GM12878 (cell line): ENCODE measurements around the gene ALKBH8. TPM values are rescaled to one million over a fixed set of nuclear protein-coding genes. Genes with fewer than 3 reads are reported as not detected.

Experiments used
- ATF7 ChIP-seq: fragments of 450-650 bp; IDR thresholded peaks from 2 replicates; pipeline ENCODE4 v1.6.1; 2016; ENCODE audit warnings: low read depth, mild to moderate bottlenecking
- BCL11A ChIP-seq: IDR thresholded peaks from 2 replicates; pipeline ENCODE4 v1.6.1; 2011; ENCODE audit warnings: low read depth, low read length
- BMI1 ChIP-seq: fragments of 450-650 bp; IDR thresholded peaks from 2 replicates; pipeline ENCODE4 v1.6.1; 2016; ENCODE audit warnings: mild to moderate bottlenecking, moderate library complexity, borderline replicate concordance
- HCFC1 ChIP-seq: fragments of 150-350 bp; IDR thresholded peaks from 2 replicates; pipeline ENCODE4 v1.6.1; 2014; ENCODE audit warnings: low read length
- HDAC2 ChIP-seq: fragments of 200-600 bp; sonication (generic); IDR thresholded peaks from 2 replicates; pipeline ENCODE4 v1.6.1; 2017
- KDM1A ChIP-seq: fragments of 200-600 bp; sonication (generic); IDR thresholded peaks from 2 replicates; pipeline ENCODE4 v1.6.1; 2016; ENCODE audit warnings: borderline replicate concordance
- POU2F2 ChIP-seq: IDR thresholded peaks from 3 replicates; pipeline ENCODE4 v1.6.1; 2011; ENCODE audit warnings: low read depth, mild to moderate bottlenecking, low read length, borderline replicate concordance
- RB1 ChIP-seq: fragments of 450-650 bp; formaldehyde crosslinking; IDR thresholded peaks from 2 replicates; pipeline ENCODE4 v1.6.1; 2017; ENCODE audit warnings: mild to moderate bottlenecking, borderline replicate concordance
- SIX5 ChIP-seq: IDR thresholded peaks from 2 replicates; pipeline ENCODE4 v1.6.1; 2011; ENCODE audit warnings: mild to moderate bottlenecking, low read depth, low read length, moderate library complexity; ENCODE audit not compliant: severe bottlenecking
- SMAD5 ChIP-seq: IDR thresholded peaks from 2 replicates; pipeline ENCODE4 v1.6.1; 2016; ENCODE audit warnings: antibody characterized with exemption, low read depth
- SREBF1 ChIP-seq: IDR thresholded peaks from 2 replicates; pipeline ENCODE4 v1.6.1; 2012; ENCODE audit warnings: mild to moderate bottlenecking, low read length
- TARDBP ChIP-seq: IDR thresholded peaks from 2 replicates; pipeline ENCODE4 v1.6.1; 2016; ENCODE audit warnings: borderline replicate concordance
- TCF3 ChIP-seq: IDR thresholded peaks from 2 replicates; pipeline ENCODE4 v1.6.1; 2012; ENCODE audit warnings: low read depth, mild to moderate bottlenecking, low read length, borderline replicate concordance; ENCODE audit not compliant: insufficient read depth
- polyA plus RNA-seq, 11 experiments: library from polyadenylated mRNA; depleted of rRNA in 4 of 11; unstranded in 6 of 11; stranded (reverse) in 5 of 11; fragments of >200 nt; fragmentation: Nextera tagmentation in 4 of 11; fragmentation: Illumina TruSeq in 1 of 11; extraction: Ambion mirVana in 4 of 11; extraction: Trizol in 1 of 11; gene quantifications; 1 replicate in 1 of 11; 2 replicates in 10 of 11; pipeline versions ENCODE4 v1.2.1 to v1.2.3, GENCODE V29; 2011 to 2016; ENCODE audit warnings: inconsistent platforms in 2 of 11, missing spikeins in 2 of 11, low read depth in 1 of 11
- total RNA-seq, 4 experiments: library from RNA; depleted of rRNA in 3 of 4; stranded (reverse); fragments of >200 nt in 3 of 4; fragmentation: Illumina TruSeq in 1 of 4; extraction: Trizol in 1 of 4; gene quantifications; 2 replicates each; pipeline versions ENCODE4 v1.2.1 to v1.2.3, GENCODE V29; 2013 to 2021
- TF ChIP-seq, protein P1 (sequence below): fragments of 450-650 bp; IDR thresholded peaks from 2 replicates; pipeline ENCODE4 v1.6.1; 2016; ENCODE audit warnings: mild to moderate bottlenecking, moderate library complexity, borderline replicate concordance
- TF ChIP-seq, protein P2 (sequence below): fragments of 450-650 bp; IDR thresholded peaks from 2 replicates; pipeline ENCODE4 v1.6.1; 2016; ENCODE audit warnings: mild to moderate bottlenecking
- TF ChIP-seq, protein P3 (sequence below): IDR thresholded peaks from 2 replicates; pipeline ENCODE4 v1.6.1; 2012; ENCODE audit warnings: improper control_type of control experiment, low read depth, low read length; ENCODE audit not compliant: insufficient replicate concordance
- TF ChIP-seq, protein P4 (sequence below): IDR thresholded peaks from 2 replicates; pipeline ENCODE4 v1.6.1; 2012; ENCODE audit warnings: low read depth, low read length, improper control_type of control experiment

Gene ALKBH8
- total and polyA plus RNA-seq, 10 of the 15 experiments (the other 5 are each of a cell fraction or from before 2014, with no cell fraction given), result 4.6 to 13.1 (median 9.5) TPM

DNA sequence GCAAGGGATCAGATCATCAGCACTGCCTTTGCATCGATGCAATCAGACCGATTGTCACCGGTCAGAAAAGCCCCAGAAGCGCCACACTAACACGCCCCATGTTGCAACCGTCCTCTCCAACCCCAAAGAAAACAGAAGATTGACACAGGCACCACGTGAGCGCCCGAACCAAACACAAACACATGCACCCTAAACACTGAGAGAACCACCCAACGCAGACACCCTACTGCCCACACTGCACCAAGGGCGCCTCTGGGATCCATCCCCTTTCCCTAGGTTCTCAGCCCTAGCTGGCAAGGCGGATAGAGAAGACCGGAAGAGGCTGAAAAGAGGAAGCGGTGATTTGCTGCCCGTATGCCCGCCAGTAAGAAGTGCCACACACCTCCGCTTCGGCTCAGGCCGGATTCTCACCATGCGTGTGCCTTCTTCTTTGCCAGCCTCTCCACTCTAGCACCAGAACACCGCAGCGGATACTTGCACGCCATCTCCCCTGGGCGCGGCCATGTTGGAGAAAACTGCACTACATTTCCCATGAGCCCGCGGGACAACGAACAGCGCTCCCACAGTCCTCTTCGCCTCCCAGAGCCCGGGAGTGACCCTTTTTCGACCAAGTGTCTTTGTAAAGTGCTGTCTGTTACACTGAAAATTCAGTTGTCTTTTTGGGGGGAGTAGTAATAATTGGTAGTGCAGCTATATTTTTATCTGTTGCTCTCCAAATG, at the start of gene ALKBH8 (continued):
- TF ChIP-seq, protein P1, sequence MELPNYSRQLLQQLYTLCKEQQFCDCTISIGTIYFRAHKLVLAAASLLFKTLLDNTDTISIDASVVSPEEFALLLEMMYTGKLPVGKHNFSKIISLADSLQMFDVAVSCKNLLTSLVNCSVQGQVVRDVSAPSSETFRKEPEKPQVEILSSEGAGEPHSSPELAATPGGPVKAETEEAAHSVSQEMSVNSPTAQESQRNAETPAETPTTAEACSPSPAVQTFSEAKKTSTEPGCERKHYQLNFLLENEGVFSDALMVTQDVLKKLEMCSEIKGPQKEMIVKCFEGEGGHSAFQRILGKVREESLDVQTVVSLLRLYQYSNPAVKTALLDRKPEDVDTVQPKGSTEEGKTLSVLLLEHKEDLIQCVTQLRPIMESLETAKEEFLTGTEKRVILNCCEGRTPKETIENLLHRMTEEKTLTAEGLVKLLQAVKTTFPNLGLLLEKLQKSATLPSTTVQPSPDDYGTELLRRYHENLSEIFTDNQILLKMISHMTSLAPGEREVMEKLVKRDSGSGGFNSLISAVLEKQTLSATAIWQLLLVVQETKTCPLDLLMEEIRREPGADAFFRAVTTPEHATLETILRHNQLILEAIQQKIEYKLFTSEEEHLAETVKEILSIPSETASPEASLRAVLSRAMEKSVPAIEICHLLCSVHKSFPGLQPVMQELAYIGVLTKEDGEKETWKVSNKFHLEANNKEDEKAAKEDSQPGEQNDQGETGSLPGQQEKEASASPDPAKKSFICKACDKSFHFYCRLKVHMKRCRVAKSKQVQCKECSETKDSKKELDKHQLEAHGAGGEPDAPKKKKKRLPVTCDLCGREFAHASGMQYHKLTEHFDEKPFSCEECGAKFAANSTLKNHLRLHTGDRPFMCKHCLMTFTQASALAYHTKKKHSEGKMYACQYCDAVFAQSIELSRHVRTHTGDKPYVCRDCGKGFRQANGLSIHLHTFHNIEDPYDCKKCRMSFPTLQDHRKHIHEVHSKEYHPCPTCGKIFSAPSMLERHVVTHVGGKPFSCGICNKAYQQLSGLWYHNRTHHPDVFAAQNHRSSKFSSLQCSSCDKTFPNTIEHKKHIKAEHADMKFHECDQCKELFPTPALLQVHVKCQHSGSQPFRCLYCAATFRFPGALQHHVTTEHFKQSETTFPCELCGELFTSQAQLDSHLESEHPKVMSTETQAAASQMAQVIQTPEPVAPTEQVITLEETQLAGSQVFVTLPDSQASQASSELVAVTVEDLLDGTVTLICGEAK, result peak; percentile 77
- no peak for TF ChIP-seq BMI1
- no peak for TF ChIP-seq KDM1A
- TF ChIP-seq TARDBP, result peak; percentile 80; the same call in 1 of the 2 replicates
- no peak for TF ChIP-seq SMAD5
- TF ChIP-seq HDAC2, result no peak
- peak; percentile 72 for TF ChIP-seq SREBF1
- TF ChIP-seq, protein P2, sequence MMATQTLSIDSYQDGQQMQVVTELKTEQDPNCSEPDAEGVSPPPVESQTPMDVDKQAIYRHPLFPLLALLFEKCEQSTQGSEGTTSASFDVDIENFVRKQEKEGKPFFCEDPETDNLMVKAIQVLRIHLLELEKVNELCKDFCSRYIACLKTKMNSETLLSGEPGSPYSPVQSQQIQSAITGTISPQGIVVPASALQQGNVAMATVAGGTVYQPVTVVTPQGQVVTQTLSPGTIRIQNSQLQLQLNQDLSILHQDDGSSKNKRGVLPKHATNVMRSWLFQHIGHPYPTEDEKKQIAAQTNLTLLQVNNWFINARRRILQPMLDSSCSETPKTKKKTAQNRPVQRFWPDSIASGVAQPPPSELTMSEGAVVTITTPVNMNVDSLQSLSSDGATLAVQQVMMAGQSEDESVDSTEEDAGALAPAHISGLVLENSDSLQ, result peak; percentile 96
- TF ChIP-seq, protein P3, sequence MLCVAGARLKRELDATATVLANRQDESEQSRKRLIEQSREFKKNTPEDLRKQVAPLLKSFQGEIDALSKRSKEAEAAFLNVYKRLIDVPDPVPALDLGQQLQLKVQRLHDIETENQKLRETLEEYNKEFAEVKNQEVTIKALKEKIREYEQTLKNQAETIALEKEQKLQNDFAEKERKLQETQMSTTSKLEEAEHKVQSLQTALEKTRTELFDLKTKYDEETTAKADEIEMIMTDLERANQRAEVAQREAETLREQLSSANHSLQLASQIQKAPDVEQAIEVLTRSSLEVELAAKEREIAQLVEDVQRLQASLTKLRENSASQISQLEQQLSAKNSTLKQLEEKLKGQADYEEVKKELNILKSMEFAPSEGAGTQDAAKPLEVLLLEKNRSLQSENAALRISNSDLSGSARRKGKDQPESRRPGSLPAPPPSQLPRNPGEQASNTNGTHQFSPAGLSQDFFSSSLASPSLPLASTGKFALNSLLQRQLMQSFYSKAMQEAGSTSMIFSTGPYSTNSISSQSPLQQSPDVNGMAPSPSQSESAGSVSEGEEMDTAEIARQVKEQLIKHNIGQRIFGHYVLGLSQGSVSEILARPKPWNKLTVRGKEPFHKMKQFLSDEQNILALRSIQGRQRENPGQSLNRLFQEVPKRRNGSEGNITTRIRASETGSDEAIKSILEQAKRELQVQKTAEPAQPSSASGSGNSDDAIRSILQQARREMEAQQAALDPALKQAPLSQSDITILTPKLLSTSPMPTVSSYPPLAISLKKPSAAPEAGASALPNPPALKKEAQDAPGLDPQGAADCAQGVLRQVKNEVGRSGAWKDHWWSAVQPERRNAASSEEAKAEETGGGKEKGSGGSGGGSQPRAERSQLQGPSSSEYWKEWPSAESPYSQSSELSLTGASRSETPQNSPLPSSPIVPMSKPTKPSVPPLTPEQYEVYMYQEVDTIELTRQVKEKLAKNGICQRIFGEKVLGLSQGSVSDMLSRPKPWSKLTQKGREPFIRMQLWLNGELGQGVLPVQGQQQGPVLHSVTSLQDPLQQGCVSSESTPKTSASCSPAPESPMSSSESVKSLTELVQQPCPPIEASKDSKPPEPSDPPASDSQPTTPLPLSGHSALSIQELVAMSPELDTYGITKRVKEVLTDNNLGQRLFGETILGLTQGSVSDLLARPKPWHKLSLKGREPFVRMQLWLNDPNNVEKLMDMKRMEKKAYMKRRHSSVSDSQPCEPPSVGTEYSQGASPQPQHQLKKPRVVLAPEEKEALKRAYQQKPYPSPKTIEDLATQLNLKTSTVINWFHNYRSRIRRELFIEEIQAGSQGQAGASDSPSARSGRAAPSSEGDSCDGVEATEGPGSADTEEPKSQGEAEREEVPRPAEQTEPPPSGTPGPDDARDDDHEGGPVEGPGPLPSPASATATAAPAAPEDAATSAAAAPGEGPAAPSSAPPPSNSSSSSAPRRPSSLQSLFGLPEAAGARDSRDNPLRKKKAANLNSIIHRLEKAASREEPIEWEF, result no peak
- peak; percentile 58; the same call in 1 of the 2 replicates for TF ChIP-seq RB1
- TF ChIP-seq, protein P4, sequence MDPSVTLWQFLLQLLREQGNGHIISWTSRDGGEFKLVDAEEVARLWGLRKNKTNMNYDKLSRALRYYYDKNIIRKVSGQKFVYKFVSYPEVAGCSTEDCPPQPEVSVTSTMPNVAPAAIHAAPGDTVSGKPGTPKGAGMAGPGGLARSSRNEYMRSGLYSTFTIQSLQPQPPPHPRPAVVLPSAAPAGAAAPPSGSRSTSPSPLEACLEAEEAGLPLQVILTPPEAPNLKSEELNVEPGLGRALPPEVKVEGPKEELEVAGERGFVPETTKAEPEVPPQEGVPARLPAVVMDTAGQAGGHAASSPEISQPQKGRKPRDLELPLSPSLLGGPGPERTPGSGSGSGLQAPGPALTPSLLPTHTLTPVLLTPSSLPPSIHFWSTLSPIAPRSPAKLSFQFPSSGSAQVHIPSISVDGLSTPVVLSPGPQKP, result peak; percentile 70
- peak; percentile 94 for TF ChIP-seq SIX5
- 0 out of 2 replicates have a peak, but pooled peaks have one; percentile 14 for TF ChIP-seq TCF3
- no peak for TF ChIP-seq ATF7
- no peak for TF ChIP-seq BCL11A
- TF ChIP-seq POU2F2, result no peak
- peak; percentile 94 for TF ChIP-seq HCFC1
